HG03039 (cell line): ENCODE data around the gene INTS14.

Experiments
- ATAC-seq: cut with Tn5 transposase; IDR thresholded peaks from one replicate; pipeline ENCODE4 v1.9.1; 2021; ENCODE audit warnings: mild to moderate bottlenecking, moderate library complexity; ENCODE audit not compliant: unreplicated experiment

The INTS14 gene

GRCh38 chr15:65533057-65533756, 77.7 kb downstream of the INTS14 start:
- ATAC-seq: no peak

- ATAC-seq: no peak
Observed at GRCh38 chr15:65532738-65533051, 78.2 kb downstream of the INTS14 start.

DNA sequence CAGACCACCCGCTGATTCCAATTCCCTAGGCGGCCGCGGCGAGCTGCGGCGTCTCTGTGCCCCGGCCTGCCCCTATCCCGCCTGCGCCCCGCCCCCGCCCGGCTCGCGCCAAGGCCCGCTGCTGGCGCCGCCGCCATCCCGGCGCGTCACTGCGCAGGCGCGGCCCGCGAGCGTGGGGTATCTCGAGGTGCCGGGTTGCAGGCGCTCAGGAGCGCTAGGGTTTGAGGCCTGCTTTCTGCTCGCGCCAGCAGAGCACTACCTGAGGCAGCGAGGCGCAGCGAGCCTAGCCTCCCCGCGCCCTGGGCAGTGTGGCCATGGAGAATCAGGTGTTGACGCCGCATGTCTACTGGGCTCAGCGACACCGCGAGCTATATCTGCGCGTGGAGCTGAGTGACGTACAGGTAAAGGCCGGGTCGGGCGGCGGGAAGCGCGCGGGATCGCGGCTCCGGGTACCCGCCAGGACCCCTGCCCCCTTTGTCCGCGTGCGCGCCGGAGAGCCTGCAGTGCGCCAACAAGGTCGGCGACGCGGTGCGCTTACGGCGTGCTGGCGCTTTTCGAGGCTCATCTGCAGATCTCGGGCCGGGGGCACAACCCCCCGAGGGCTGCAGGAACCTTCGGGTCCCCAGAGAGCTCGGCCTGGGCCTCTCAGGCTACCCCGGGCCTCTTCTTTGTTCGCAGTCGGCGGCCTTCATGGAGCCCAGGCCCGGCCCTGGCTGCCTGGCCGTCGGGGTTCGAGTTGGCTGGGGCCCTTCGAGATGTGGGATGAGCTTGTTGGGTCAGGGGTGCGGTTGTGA, 80.4 kb downstream of the INTS14 start, which contains the start of gene HACD3:
TSS of gene HACD3 (plus strand) at position 146 of the 794 bp plus-strand sequence. CDS start at position 315, 169 bp downstream.
- ATAC-seq: peak; percentile 74

DNA sequence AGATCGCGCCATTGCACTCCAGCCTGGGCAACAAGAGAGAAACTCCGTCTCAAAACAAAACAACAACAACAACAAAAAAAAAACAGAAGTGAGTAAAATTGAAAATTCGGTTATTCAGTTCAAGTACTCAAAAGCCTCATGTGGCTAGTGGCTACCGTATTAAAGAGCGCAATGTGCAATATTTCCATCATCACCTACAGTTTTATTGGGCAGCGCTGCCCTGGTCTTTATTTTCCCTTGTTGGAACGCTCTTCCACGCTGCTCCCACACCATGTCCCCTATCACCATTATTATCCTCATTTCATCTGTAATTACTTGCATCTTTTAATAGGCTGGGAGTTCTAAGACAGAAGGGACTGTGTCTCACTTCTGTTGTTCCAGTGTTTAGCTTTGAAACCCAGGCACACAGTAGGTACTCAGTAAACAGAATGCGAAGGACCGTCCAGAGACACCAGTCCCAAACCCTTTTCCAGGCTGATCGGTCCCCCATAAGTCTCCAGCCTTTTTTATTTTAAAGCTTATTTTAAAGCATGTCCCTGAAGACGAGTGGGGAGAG, 81.1 kb downstream of the INTS14 start:
- ATAC-seq: no peak
